GM20431 (cell line): ENCODE data around the gene HOXD11.

Source experiments
- in situ Hi-C: fragments of 300-500 bp; cut with MseI, MboI; formaldehyde crosslinking; loops from one replicate; pipeline ENCODE4 v1.15.0; 2020; ENCODE audit warnings: low sequenced_read_pairs; ENCODE audit not compliant: unreplicated experiment

The HOXD11 gene

DNA sequence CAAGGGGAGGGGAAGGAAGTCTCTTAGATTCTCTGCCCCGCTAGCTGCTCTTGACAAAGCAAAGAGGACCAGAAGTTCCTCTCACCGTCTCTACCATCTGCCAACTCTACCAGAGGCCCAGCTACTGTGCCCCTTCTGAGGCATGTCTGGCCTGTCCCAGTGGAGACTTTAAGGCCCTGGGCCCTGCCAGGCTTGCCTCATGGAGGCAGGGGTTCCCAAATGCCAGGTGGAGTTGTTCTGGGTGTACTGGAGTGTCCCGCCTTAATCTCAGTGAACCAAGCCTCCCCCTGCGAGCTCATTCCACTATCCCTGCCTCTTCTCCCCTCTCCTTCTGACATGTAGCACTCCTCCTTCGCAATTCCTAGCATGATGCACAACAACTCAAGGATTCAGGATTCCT is 5.2 kb upstream of the HOXD11 start:
- in situ Hi-C loops, result no loop called here

DNA sequence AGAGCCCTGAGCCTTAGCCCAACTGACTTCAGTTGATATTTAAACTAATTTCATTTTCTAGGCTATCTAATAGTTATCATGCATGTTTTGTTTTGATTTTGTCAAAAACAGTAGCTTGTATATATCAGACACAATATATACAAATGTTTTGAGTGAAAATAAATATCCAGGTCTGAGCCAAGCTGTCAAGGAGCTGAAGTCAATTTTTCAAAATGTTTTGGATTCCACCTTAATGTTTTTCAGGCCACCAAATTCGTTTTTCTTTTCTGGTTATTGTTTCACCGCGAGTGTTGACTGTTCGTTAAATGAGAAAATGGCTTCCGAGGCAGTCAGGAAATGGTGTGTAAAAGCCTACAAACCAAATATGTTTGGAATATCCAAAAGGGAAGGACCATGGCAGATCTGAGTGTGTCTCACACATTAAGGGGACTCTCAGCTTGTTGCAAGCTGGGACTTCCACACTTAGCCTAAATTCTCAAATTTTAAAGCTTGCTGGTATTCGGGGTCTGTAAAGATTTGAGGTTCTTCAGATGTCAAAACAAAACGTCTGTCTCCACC is 4.7 kb upstream of the HOXD11 start:
- in situ Hi-C loops, result no loop called here

DNA sequence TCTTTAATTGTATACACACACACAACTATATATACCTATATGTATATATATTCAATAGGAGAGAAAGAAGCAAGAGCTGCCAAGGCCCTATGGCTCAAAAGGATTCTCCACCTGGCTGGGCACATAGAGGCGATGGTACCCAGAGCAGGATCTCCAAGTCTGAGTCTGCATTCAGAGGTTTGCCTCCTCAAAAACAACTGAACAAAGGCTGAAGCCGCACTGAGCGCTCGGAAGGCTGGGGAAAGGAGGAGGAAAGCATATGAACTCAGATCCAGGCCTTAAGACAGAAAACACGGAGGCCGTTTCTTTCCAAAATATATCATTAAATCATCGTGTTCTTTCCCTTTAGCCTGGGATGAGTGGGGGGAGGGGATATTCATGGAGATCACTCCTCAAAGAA is 3.9 kb upstream of the HOXD11 start:
- in situ Hi-C loops, result no loop called here

DNA sequence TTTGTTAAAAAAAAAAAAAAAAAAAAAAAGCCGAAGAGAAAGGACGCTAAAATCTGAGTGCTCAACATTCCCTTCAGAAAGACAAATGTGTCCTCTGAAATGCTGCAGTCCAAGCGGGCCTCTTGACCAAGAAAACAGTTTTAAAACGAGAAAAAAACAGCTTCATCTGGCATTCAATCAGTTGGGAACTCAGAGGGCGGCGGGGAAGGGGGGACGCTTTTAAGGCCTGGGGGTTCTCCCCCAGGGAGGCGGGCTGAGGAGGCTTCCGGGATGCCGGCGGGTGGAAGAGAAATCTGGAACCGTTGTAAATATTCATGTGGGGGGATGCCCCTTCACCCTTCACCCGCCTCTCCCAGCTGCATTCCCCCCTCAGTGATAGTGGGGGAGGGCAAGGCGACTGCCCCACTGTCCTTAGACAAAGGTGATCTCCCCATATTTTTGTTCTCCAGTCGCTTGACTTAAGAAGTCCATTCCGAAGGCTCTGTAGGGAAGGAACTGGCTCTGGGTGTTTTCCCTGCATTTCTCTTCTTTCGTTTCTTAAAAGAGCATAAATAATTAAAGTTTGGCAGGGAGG is 3.3 kb upstream of the HOXD11 start:
- in situ Hi-C loops, result no loop called here

DNA sequence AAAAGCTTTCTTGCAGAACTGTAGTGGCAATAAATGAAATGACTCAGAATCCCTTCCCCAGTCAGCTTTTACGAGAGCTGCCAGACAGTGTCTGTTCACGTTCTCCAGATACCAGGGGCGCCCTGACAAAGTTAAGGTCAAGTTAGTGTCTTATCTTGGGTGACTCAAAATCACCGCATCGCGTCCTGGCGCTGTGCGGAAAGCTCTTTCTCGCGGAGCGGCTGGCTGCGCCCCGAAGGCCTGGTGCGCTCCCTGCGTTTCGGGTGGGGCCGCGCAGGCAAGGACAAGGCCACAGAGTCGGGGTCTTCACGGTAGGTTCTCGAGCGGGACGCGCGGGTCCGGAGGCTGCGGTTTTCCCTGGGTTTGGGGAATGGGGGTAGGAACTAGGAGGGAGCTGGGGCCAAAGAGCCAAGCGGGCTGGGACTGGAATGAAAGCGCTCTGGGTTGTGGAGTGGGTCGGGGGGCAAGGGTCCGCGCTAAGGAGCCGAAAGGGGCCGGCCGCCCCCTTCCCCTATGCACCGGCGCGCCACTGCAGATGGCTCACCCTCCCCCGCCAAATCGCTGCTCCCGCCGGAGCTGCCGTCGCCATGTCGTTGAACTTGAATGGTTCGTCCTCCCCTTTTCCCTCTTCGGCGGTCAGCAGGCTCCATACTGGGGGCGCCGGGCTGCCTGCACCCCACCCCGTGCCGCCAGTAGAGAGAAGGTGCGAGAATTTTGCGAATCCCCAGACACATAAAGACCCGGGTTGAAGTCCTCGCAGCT is 2.6 kb upstream of the HOXD11 start:
- in situ Hi-C loops, result no loop called here

DNA sequence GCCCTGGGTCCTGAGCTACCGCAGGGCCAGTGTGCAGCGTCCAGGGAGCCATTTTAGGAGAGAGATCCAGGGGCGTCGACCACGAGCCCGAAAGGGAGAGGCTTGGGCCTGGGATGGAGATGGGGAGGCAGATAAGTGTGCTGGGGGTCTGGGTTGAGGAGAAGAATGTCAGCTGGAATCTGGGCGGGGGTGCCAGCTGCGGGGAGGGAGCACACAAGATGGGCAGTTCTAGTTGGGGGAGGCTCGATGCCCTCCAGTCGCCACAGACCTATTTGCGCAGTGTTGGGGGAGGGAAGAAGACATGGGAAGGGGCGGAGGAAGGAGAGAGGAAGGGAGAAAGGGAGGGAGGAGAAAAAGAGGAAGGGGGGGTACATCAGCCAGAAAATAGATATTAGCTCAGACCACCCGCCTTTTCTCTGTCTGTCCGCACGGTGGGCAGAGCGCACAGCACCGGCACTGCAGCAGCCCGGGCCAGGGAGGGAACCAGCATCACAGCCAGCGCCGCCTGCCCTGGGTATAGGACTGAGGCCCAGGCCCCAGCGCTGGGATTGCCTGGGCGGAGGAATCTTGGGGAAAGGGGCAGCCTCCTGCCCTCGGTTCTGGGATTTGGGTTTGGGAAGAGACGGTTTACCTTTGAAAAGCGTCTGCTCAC is 1.9 kb upstream of the HOXD11 start:
- in situ Hi-C loops, result no loop called here

DNA sequence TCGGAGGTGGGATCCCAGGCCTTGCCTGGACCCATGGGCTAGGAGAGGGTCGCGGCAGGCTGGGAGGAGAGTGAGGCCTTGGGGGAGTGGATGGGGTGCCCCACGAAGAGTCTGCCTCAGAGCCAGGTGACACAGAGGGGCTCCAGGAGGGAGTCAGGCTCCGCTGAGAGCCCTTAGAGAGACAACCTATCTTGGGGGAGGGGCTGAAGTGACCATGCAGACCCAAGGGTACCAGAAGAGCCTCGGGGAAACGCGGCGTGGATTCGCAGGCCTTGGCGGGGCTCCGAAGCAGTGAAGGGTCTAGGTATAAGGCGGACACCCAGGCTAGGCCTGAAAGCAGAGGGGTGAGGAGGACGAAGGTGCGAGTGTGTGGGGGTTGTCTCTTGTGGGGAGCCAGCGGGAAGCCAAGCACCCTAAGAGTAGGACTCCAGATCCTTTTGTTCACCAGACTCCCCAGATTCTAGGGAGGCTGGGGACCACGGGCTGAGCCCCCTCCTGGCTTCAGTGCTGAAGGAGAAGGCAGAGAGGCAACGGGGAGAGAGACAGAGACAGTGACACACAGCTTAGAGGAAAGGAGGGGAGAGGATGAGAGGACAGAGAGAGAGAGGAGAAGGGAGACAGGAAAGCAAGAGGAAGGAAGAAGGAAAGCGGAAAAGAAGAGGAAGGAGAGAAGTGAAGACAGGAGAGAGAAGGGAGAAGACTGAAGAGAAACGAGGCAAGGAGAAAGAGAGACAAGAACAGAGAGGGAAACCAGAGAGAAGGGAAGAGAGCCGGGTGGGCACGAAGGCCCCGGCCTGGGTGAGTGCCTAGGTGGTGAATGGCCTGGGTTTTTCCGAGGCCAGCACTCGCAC is 1.1 kb upstream of the HOXD11 start:
- in situ Hi-C loops, result no loop called here

DNA sequence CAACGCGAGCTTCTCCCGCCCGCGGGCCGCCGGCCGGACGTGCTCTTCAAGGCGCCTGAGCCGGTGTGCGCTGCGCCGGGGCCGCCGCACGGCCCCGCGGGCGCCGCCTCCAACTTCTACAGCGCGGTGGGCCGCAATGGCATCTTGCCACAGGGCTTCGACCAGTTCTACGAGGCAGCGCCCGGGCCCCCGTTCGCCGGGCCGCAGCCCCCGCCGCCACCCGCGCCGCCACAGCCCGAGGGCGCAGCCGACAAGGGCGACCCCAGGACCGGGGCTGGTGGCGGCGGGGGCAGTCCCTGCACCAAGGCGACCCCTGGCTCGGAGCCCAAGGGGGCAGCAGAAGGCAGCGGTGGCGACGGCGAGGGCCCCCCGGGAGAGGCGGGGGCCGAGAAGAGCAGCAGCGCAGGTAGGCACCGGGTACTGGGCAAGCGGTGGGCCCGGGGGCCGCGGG is 676 bp downstream of the HOXD11 start:
- in situ Hi-C loops, result no loop called here

DNA sequence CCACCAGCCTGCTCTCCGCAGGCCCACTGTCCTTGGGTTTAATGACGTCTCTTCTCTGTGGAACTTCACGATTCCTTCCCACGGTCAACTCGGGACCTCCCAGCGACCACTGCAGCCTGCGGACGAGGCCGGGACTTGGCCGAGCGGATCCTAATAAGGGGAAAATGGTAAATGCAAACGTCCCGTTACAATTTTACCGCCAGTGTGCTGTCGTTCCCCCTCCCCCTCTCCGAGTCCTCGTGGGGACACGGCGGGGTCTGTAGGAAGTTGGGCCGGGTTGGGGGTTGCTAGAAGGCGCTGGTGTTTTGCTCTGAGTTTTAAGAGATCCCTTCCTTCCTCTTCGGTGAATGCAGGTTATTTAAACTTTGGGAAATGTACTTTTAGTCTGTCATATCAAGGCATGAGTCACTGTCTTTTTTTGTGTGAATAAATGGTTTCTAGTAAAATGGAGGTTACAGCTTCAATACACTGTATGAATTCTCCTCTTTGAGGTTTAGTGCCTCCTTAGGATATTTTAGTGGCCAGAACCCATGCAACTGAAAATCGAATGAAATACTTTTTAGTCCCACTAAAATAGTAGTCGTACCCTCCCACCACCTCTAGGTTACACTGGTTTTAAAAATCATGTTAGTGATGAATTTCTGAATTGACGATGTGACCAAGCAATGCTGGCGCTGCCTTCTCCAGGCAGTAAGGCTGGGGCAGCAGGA is 2.3 kb downstream of the HOXD11 start:
- in situ Hi-C loops, result no loop called here

DNA sequence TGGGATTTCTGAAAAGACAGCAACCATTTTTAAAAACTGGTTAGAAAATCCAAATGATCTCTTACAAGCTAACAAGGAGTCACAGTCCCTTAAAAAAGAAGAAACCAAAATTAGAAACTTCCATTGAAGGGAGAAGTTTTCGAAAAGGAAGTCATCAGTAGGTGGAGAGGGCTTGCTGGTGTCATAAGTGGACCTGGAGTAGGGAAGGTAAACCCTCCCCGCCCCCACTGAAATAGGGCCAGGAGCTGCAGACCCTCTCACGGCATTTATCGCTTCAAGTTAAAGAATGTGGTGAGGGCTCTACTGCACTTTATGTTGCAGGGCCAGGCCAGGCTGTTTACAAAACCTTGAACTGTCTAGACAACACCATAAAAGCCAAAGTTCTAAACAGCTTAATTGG is 2.9 kb downstream of the HOXD11 start:
- in situ Hi-C loops, result no loop called here

DNA sequence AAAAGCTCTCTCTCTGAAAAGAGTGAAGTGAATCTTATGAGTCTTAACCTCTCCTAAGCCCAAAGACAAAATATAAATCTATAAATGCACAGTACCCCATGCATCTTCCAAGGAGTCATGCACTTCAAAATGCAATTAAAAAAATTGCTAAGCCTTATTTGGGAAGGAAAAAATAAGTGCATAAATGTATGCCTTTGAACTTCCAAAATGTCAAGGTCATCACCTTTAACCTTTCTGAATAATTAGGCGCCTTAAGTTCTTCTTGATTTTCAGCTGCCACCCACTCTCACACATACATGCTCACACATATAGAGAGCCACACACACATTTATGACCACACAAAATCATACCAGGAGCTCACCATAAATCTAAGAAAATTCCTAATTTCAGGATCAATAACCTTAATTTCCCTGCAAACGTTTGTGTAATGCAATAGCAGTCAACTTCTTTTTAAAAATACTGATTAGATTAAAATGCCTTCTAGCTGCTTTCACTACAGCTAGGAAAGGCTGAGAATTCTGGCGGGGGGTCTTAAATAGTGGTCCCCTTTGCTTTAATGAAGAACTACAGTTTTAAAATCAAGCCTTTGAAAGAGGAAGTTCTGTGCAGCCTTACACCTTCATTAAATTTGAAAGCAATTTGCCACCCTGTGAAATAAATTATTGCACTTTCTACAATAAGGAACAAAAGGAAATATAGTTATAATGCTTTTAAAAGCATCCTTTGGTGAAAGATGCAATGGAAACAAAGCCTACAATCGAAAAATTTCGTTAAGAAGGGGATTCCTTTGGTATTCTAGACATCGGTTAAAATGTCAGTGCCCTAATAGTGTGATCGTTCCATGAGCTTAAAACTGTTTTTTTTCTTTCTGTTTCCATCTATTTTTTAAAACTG is 3.6 kb downstream of the HOXD11 start:
- in situ Hi-C loops, result no loop called here

DNA sequence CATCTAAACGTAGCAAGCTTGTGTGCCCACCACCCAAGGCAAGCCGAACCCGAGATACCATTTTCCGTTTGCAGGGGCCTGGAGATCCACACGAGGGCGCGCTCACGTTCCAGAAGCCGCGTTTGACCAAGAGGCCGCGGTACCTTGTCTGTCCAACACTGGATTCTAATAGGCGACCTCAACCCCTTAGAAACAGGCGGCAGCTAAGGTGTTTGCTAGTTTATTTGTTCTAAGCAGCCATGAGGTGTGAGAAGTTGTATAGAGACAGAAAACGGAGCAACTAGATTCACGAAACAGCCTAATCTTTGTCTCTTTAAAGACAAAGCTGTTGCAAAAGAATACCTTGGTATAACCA is 4.2 kb downstream of the HOXD11 start:
- in situ Hi-C loops, result no loop called here

DNA sequence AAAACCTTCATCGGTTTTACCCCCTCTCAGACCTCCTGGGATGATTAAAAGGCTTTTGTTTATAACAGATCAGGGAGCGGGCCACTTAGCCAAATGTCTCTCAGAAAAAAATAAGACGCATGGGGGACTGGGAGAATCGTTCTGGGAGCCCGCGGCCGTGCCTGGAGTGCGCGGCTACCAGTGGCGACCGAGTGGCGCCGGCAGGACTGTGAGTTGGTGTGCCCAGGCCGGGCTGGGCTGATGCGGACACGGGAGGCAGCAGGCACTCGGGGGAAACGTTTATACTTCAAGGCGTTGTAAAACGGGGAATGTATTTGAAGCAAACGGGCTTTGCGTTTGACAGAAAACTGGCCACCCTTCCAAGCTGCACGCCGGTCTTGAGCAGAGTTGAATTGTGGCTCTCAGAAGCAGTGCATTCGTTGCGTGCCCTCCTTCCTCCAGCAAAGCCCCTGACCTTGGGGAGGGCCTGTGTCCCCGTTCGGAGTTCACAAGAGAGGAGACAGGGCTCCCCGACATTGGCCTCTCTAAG is 4.8 kb downstream of the HOXD11 start:
- in situ Hi-C loops, result no loop called here

DNA sequence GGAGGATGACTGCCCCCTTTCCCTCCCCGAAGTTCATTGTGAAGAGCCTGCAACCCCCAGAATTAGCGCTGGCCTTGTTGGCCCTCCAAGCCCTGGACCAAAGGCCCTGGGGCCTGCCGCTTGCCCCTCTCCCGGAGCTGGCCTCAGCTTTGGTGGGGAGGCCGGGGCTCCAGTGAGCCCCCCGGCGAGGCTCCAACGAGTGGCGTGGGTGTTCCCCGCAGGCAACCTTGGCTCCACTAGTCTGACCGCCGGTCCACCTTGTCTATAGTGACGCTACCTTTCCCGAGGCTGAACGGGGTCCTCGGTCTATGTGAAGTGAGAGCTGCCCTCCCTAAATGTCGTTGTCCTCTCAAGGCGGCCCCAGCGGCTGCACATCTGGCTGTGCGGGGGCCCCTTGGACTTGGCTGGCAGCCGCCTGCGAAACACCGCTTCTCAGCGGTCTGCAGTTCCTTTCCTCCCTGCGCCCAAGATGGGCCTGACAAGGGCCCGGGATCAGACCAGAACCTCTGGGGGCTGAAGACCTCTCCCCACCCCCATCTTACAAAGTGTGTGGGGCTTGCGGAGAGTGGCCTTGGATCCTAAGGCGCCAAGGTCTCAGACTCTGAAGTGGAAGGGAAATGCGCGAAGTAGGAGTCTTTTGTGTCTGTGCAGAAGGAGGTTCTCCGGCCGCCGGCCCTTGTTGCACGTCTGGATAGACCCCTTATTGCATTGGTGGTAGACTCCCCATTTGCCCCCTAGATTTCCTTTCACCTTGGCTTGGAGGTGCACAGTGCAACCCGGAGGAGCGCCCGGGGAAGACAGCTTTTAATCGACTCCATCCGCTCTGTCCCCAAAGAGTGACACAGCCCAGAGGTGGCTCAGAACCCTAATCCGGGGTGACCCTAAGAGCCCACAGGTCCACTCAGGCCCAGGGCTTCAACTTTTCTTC is 5.6 kb downstream of the HOXD11 start:
- in situ Hi-C loops, result no loop called here

DNA sequence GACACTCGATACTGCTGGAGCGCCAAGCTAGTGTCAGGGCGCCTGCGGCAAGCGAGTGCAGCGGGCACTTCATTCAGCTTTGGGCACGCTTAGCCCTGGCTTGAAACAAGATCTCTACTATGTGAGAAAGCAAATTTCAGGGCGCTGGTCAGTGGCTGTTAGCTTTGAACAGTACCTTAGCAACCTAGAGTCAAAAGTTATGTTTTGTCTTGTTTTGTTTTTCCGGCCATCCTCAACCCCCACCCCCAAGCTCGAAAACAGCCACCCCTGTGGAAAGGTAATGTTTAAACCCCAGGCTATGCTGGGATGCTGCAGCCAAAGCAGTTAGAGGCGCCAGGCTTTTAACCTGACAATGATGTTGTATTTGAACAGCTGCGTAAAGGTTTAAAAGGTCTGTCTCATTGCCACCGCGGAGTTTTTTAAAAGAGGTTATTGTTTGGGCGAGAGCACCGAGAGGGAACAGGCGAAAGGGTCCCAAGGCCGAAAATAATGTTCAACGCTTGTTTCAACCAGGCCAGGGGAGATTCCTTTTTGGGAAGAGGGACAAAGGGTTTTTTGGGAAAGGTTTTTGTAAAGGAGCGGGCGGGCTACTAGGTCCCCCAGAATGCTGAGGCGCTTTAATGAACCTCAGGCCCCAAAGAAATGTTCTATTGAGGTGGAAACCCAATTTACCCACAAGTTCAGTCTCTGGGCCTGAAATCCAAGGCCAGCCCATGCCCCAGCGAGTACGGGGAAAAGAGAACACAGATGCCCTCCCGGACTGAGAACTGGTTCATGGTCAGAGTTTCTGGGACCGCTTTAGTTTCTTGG is 7.2 kb downstream of the HOXD11 start:
- in situ Hi-C loops, result no loop called here

DNA sequence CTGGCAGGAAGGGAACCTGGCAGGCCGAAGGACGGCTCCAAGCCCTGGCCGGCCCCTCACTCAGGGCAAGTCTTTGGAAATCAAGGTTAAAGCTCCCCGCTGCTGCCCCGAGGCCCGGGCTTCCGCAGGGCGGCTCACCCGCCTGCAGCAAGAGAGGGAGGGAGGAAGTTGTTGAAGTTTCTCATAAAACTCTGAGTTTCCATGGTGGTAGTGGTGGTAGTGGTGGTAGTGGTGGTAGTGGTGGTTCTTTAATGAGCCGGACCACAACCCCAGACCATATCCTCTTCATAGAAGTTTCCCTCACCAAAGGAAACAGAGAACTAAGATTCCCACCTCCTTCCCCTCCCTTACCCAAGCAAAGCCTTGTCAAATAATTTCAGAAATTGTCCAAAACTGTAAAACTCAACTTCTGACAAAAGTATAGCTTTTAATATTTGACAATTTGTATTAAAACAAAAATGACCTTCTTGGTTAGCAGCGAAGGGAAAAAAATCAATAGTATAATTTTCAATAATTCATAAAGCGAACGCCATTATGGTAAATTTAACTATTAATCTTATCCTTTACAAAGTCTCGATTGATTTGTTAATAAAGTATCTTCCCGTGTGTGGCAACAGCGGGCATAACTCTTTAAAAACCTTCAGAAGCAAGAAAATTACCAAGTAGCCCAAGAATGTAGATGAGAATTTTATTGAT is 8.0 kb downstream of the HOXD11 start:
- in situ Hi-C loops, result no loop called here
